Hepatocyte (in vitro differentiated cells): ENCODE data around the gene DOK6. TPM values are rescaled to one million over a fixed set of nuclear protein-coding genes. Genes with fewer than 3 reads are reported as not detected.

Experiments
- DNase-seq: peaks from one replicate; pipeline ENCODE4 v3.0.0-alpha.2; 2016; ENCODE audit warnings: low spot score
- H2AFZ ChIP-seq: fragments of 200-600 bp; sonication (generic); 2 replicates; pipeline ENCODE4 v1.6.0; 2016; ENCODE audit warnings: antibody characterized with exemption, mild to moderate bottlenecking
- H3K27ac ChIP-seq: fragments of 200-600 bp; sonication (generic); 2 replicates; pipeline ENCODE4 v1.5.1; 2016; ENCODE audit warnings: mild to moderate bottlenecking
- H3K27me3 ChIP-seq: fragments of 200-600 bp; sonication (generic); 2 replicates; pipeline ENCODE4 v1.6.1; 2016
- H3K36me3 ChIP-seq: fragments of 200-600 bp; sonication (generic); replicated peaks from 2 replicates; pipeline ENCODE4 v1.5.1; 2016; ENCODE audit warnings: low read depth; ENCODE audit not compliant: insufficient read depth
- H3K4me1 ChIP-seq: fragments of 200-600 bp; sonication (generic); 2 replicates; pipeline ENCODE4 v1.5.1; 2016; ENCODE audit warnings: mild to moderate bottlenecking, moderate library complexity; ENCODE audit not compliant: insufficient read depth
- H3K4me2 ChIP-seq: fragments of 200-600 bp; sonication (generic); 2 replicates; pipeline ENCODE4 v1.6.0; 2016
- H3K4me3 ChIP-seq: fragments of 200-600 bp; sonication (generic); 2 replicates; pipeline ENCODE4 v1.5.1; 2016; ENCODE audit warnings: mild to moderate bottlenecking
- H3K79me2 ChIP-seq: fragments of 200-600 bp; sonication (generic); 2 replicates; pipeline ENCODE4 v1.6.0; 2017; ENCODE audit warnings: mild to moderate bottlenecking
- H3K9me2 ChIP-seq: fragments of 200-600 bp; sonication (generic); replicated peaks from 2 replicates; pipeline ENCODE4 v1.6.0; 2017; ENCODE audit warnings: mild to moderate bottlenecking; ENCODE audit not compliant: insufficient read depth
- H3K9me3 ChIP-seq: fragments of 200-600 bp; sonication (generic); 2 replicates; pipeline ENCODE4 v1.5.1; 2016; ENCODE audit warnings: low read depth, mild to moderate bottlenecking
- H4K20me1 ChIP-seq: fragments of 200-600 bp; sonication (generic); 2 replicates; pipeline ENCODE4 v1.6.0; 2016; ENCODE audit warnings: mild to moderate bottlenecking; ENCODE audit not compliant: insufficient read depth, poor library complexity, severe bottlenecking
- EZH2 ChIP-seq: fragments of 200-600 bp; sonication (generic); IDR thresholded peaks from 2 replicates; pipeline ENCODE4 v1.6.1; 2016; ENCODE audit warnings: antibody characterized with exemption, mild to moderate bottlenecking, borderline replicate concordance
- EZH2phosphoT487 ChIP-seq: fragments of 200-600 bp; sonication (generic); IDR thresholded peaks from one replicate; pipeline ENCODE4 v1.6.1; 2018; ENCODE audit warnings: antibody characterized with exemption, mild to moderate bottlenecking, low read depth, moderate library complexity; ENCODE audit not compliant: unreplicated experiment, severe bottlenecking
- WGBS: methylation state at CpG from one replicate; pipeline ENCODE4 v1.1.6; 2016; ENCODE audit warnings: low lambda C conversion rate; ENCODE audit errors: missing lambda C conversion rate; 5-methylcytosine and 5-hydroxymethylcytosine counted together
- polyA plus RNA-seq: library from polyadenylated mRNA; unstranded; fragments of >200 nt; fragmentation: Nextera tagmentation; extraction: Ambion mirVana; gene quantifications from 2 replicates; pipeline ENCODE4 v1.2.1, GENCODE V29; 2016
- total RNA-seq: library from RNA; depleted of rRNA; stranded (reverse); fragments of >200 nt; gene quantifications from 2 replicates; pipeline ENCODE4 v1.2.3, GENCODE V29; 2014
- TF ChIP-seq, protein P1 (sequence below): fragments of 200-600 bp; sonication (generic); IDR thresholded peaks from 2 replicates; pipeline ENCODE4 v1.5.1; 2016; ENCODE audit warnings: antibody characterized with exemption, mild to moderate bottlenecking; ENCODE audit not compliant: poor library complexity

Gene DOK6
- total and polyA plus RNA-seq, 2 experiments from 2014 or later: 2.6 to 4.0 TPM

DNA sequence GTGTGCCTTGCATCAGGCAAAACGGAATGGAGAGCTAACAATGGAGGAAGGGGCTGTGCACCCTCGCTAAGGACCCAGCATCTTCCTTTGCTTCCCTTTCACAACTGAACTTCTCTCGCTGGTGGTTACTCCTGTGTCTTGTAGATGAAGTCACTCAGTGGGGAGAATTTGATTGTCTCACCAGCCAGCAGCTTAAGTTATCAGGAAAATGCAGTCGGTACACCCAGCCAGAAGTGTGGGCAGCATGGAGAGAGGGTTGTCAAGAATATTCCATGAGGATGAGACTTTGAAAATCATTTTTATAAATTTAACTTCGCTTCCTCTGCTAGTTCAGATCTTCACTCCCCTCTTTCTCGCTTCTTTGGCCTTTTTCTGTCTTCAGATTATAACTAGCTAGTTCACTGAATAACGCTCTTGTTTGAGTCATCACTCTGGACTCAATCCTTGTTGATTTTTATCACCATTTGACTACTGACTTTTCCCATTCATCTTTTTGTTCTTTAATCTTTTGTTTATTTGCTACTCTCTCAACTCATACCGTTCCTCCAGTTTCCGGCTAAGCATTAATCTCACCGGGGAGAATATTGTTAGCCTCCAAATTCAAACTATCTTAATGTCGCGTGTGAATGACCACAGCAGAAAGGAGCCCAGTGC, 325.3 kb downstream of the DOK6 start:
- TF ChIP-seq EZH2phosphoT487: no peak
- TF ChIP-seq, protein P1, sequence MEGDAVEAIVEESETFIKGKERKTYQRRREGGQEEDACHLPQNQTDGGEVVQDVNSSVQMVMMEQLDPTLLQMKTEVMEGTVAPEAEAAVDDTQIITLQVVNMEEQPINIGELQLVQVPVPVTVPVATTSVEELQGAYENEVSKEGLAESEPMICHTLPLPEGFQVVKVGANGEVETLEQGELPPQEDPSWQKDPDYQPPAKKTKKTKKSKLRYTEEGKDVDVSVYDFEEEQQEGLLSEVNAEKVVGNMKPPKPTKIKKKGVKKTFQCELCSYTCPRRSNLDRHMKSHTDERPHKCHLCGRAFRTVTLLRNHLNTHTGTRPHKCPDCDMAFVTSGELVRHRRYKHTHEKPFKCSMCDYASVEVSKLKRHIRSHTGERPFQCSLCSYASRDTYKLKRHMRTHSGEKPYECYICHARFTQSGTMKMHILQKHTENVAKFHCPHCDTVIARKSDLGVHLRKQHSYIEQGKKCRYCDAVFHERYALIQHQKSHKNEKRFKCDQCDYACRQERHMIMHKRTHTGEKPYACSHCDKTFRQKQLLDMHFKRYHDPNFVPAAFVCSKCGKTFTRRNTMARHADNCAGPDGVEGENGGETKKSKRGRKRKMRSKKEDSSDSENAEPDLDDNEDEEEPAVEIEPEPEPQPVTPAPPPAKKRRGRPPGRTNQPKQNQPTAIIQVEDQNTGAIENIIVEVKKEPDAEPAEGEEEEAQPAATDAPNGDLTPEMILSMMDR: no peak
- no peak for TF ChIP-seq EZH2
- no peaks in the 10 kb centered on the region for H3K9me3 ChIP-seq
- H3K9me2 ChIP-seq: no peaks in the 10 kb centered on the region
- no peak for DNase-seq
- H3K4me3 ChIP-seq: no peak overlapping the region
- H3K4me2 ChIP-seq: no peak overlapping the region
- no peaks in the 10 kb centered on the region for H4K20me1 ChIP-seq
- H3K4me1 ChIP-seq: no peaks in the 10 kb centered on the region
- no peaks in the 10 kb centered on the region for H3K27me3 ChIP-seq
- H2AFZ ChIP-seq: no peak overlapping the region
- H3K36me3 ChIP-seq: no peaks in the 10 kb centered on the region
- no peak overlapping the region for H3K27ac ChIP-seq
- H3K79me2 ChIP-seq: no peaks in the 10 kb centered on the region
- 85% methylated on average over 12 of the region's 12 CpGs for WGBS

DNA sequence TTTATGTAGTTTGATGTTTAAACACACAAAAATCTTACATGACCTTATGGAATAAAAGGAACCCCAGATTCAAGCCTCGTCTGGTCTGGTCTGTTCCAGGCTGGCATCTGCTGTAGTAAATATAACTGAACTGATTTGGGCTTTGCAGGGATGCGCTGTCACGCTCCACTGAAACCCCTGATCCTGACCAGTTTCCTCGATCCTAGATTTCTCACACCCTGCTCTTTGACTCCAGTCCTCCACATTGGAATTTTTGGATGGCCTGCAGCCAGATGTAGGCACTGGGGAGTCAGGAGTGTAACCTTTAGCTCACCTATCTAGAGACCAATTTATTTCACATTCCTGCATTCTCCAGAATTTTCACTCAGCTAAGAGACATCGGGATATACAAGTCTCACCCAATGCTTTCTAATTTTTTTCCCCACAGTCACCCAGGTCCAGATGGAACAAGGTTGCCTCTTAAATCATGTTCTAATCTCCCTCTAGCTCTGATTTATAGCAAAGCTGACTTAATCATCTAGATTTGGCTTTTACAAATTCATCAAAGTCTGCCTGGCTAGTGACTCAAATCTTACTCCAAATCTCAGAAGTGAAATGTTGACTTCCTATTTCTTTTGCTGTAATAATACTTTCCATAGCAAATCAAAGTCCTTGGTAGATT, 327.4 kb downstream of the DOK6 start:
- Histone ChIP-seq H3K27ac (no peak overlapping the region), H3K4me2 (no peak overlapping the region), H3K27me3 (no peaks in the 10 kb centered on the region), H2AFZ (no peak overlapping the region), H3K4me1 (no peaks in the 10 kb centered on the region), H3K9me2 (no peaks in the 10 kb centered on the region), H4K20me1 (no peaks in the 10 kb centered on the region), H3K36me3 (no peaks in the 10 kb centered on the region), H3K4me3 (no peak overlapping the region), H3K79me2 (no peaks in the 10 kb centered on the region), H3K9me3 (no peaks in the 10 kb centered on the region)
- TF ChIP-seq, protein P1: no peak
- TF ChIP-seq EZH2: no peak
- TF ChIP-seq EZH2phosphoT487: no peak
- DNase-seq: no peak
- WGBS: 83% methylated on average over 5 of the region's 5 CpGs

DNA sequence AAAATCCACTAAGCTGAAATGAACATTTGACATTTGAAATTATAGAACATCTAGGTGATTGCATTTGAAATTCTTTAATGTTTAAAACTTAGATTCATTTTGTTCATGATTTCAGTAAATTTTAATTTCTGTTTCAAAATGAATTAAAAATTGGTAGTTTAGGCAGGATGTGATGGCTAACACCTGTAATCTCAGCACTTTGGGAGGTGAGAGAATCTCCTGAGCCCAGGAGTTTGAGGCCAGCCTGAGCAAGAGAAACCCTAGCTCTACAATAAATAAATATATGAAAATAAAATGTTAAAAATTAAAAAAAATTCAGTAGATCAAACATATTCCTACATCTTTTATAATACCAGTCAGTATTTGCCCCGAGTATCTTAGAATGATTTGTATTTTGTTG, 330.0 kb downstream of the DOK6 start:
- Histone ChIP-seq H3K4me3 (no peak overlapping the region), H3K27me3 (no peaks in the 10 kb centered on the region), H4K20me1 (no peaks in the 10 kb centered on the region), H3K36me3 (no peaks in the 10 kb centered on the region), H3K9me3 (no peaks in the 10 kb centered on the region), H3K9me2 (no peaks in the 10 kb centered on the region), H3K4me1 (no peaks in the 10 kb centered on the region), H2AFZ (no peak overlapping the region), H3K4me2 (no peak overlapping the region), H3K27ac (no peak overlapping the region), H3K79me2 (no peaks in the 10 kb centered on the region)
- 90% methylated on average over 1 of the region's 1 CpG for WGBS
- DNase-seq: no peak
- TF ChIP-seq EZH2 (no peak), EZH2phosphoT487 (no peak)
- TF ChIP-seq, protein P1: no peak
